Measurements from ENCODE around the gene BCL11B.

The BCL11B gene

DNA sequence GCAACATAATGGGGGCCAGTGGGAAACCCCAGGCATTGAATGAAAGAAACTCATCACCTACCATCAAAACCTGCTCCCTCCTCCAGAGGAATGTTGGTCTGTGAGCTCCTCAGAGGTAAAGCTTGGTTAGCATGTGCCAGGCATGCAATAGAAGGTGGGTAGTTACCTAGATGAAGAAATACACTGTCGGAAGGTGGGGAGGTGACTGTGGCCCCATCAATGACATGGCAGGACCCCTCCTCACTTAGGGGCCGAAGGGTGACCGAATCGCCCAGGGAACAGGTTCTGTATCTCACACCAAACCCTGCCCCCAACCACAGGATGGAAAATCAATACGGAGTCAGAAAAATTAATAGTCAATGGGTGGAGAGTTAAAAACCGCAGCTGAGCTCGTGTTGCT, 135.6 kb downstream of the BCL11B start:
- Histone ChIP-seq H3K4me3 (ENCODE audit: low read depth, low read length, poor library complexity, severe bottlenecking) (no peak overlapping the region), H4K20me1 (ENCODE audit: insufficient read depth, low read length) (no peaks in the 10 kb centered on the region), H3K9ac (ENCODE audit: low read length) (no peak overlapping the region), H3K9me3 (ENCODE audit: low read length) (no peaks in the 10 kb centered on the region), H3K4me2 (ENCODE audit: low read length) (no peak overlapping the region), H3K79me2 (ENCODE audit: insufficient read depth, low read length) (no peaks in the 10 kb centered on the region), H3K27me3 (ENCODE audit: insufficient read depth, low read length) (0 out of 2 replicates have a peak, but pooled peaks cover 3% of the 10 kb centered on the region), H3K9me2 (ENCODE audit: low read depth, low read length) (no peaks in the 10 kb centered on the region), H3K27ac (ENCODE audit: low read depth, low read length, poor library complexity, severe bottlenecking) (no peak overlapping the region), H3K4me1 (ENCODE audit: insufficient read depth, low read length, severe bottlenecking) (no peaks in the 10 kb centered on the region), H3K36me3 (ENCODE audit: insufficient read depth, low read length) (no peaks in the 10 kb centered on the region), H2AFZ (ENCODE audit: low read length) (no peak overlapping the region), H3F3A (ENCODE audit: insufficient read depth, low read length) (no peaks in the 10 kb centered on the region)
- TF ChIP-seq EZH2 (IDR thresholded peaks at IDR 0.05; ENCODE audit: borderline replicate concordance, low read length): no peak
- TF ChIP-seq, protein P1, sequence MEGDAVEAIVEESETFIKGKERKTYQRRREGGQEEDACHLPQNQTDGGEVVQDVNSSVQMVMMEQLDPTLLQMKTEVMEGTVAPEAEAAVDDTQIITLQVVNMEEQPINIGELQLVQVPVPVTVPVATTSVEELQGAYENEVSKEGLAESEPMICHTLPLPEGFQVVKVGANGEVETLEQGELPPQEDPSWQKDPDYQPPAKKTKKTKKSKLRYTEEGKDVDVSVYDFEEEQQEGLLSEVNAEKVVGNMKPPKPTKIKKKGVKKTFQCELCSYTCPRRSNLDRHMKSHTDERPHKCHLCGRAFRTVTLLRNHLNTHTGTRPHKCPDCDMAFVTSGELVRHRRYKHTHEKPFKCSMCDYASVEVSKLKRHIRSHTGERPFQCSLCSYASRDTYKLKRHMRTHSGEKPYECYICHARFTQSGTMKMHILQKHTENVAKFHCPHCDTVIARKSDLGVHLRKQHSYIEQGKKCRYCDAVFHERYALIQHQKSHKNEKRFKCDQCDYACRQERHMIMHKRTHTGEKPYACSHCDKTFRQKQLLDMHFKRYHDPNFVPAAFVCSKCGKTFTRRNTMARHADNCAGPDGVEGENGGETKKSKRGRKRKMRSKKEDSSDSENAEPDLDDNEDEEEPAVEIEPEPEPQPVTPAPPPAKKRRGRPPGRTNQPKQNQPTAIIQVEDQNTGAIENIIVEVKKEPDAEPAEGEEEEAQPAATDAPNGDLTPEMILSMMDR (IDR thresholded peaks at IDR 0.05; ENCODE audit: low read length): no peak

DNA sequence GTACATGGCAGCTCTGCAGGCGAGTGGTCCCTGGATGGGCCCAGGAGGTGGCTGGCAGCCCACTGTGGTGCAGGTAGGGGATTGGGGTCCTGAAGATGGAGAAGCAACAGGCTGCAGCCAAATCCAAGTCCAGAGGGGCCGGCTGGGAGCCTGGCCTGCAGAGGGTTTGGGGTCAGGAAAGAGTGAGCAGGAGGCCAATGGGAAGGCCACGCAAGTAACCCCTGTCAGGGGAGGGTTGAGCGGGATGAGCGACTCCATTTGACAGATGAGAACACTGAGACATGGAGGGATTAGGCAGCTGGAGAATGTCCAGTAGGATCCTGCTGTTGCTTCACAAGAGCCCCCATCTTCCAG, 136.0 kb downstream of the BCL11B start:
- no peak overlapping the region for H2AFZ ChIP-seq (ENCODE audit: low read length)
- no peak overlapping the region for H3K4me2 ChIP-seq (ENCODE audit: low read length)
- no peaks in the 10 kb centered on the region for H3K79me2 ChIP-seq (ENCODE audit: insufficient read depth, low read length)
- no peaks in the 10 kb centered on the region for H3K4me1 ChIP-seq (ENCODE audit: insufficient read depth, low read length, severe bottlenecking)
- no peak overlapping the region for H3K27ac ChIP-seq (ENCODE audit: low read depth, low read length, poor library complexity, severe bottlenecking)
- no peaks in the 10 kb centered on the region for H3F3A ChIP-seq (ENCODE audit: insufficient read depth, low read length)
- H4K20me1 ChIP-seq (ENCODE audit: insufficient read depth, low read length): no peaks in the 10 kb centered on the region
- no peaks in the 10 kb centered on the region for H3K9me3 ChIP-seq (ENCODE audit: low read length)
- no peak overlapping the region for H3K4me3 ChIP-seq (ENCODE audit: low read depth, low read length, poor library complexity, severe bottlenecking)
- no peak overlapping the region for H3K9ac ChIP-seq (ENCODE audit: low read length)
- no peaks in the 10 kb centered on the region for H3K36me3 ChIP-seq (ENCODE audit: insufficient read depth, low read length)
- no peaks in the 10 kb centered on the region for H3K9me2 ChIP-seq (ENCODE audit: low read depth, low read length)
- H3K27me3 ChIP-seq (ENCODE audit: insufficient read depth, low read length): 0 out of 2 replicates have a peak, but pooled peaks cover 3% of the 10 kb centered on the region
- TF ChIP-seq, protein P1 (IDR thresholded peaks at IDR 0.05; ENCODE audit: low read length): no peak
- TF ChIP-seq EZH2 (IDR thresholded peaks at IDR 0.05; ENCODE audit: borderline replicate concordance, low read length): no peak

DNA sequence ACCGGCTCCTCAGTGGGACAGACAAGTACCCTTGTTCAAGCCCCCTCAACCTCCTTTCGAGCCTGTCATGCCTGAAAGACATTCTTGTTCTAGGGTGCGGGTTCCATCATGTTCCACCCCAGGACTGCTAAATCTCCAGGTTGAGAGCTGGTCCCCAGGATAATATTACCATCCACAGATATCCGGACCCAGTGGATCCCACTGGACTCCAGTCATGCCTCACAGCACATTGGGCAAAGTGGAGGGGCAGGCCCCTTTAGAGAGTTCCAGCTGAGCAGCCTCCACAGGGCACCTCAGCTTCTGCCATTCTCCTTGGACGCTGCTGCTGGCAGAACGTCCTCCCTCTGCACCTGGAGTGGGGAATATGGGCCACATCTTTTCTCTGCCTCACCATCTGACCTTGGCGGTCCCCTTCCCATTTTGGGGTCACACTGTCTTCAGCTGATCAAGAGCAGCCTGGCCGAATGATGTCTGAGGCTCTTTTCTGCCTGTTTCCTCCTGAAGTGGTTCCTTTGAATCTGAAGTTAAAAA, 137.4 kb downstream of the BCL11B start:
- H3K4me2 ChIP-seq (ENCODE audit: low read length): no peak overlapping the region
- H3K79me2 ChIP-seq (ENCODE audit: insufficient read depth, low read length): no peaks in the 10 kb centered on the region
- H3K4me3 ChIP-seq (ENCODE audit: low read depth, low read length, poor library complexity, severe bottlenecking): no peak overlapping the region
- H3K27ac ChIP-seq (ENCODE audit: low read depth, low read length, poor library complexity, severe bottlenecking): no peak overlapping the region
- TF ChIP-seq, protein P1 (IDR thresholded peaks at IDR 0.05; ENCODE audit: low read length): no peak
- TF ChIP-seq EZH2 (IDR thresholded peaks at IDR 0.05; ENCODE audit: borderline replicate concordance, low read length): no peak
- no peaks in the 10 kb centered on the region for H3F3A ChIP-seq (ENCODE audit: insufficient read depth, low read length)
- H3K9me2 ChIP-seq (ENCODE audit: low read depth, low read length): no peaks in the 10 kb centered on the region
- H3K36me3 ChIP-seq (ENCODE audit: insufficient read depth, low read length): no peaks in the 10 kb centered on the region
- H2AFZ ChIP-seq (ENCODE audit: low read length): no peak overlapping the region
- H4K20me1 ChIP-seq (ENCODE audit: insufficient read depth, low read length): no peaks in the 10 kb centered on the region
- H3K9me3 ChIP-seq (ENCODE audit: low read length): no peaks in the 10 kb centered on the region
- H3K4me1 ChIP-seq (ENCODE audit: insufficient read depth, low read length, severe bottlenecking): no peaks in the 10 kb centered on the region
- no peak overlapping the region for H3K9ac ChIP-seq (ENCODE audit: low read length)
- H3K27me3 ChIP-seq (ENCODE audit: insufficient read depth, low read length): 0 out of 2 replicates have a peak, but pooled peaks cover 3% of the 10 kb centered on the region
